ELF-1 (cell line): ENCODE measurements around the gene RPN2.

Experiments used
- DNase-seq: peaks from one replicate; pipeline ENCODE4 v3.0.0-alpha.2; 2016; ENCODE audit warnings: low read depth, low spot score

The RPN2 gene

GRCh38 chr20:37218441-37218840, 39.3 kb downstream of the RPN2 start:
- DNase-seq = no peak

- DNase-seq = no peak
These were observed 39.8 kb downstream of the RPN2 start for GRCh38 chr20:37218976-37219375.

DNA sequence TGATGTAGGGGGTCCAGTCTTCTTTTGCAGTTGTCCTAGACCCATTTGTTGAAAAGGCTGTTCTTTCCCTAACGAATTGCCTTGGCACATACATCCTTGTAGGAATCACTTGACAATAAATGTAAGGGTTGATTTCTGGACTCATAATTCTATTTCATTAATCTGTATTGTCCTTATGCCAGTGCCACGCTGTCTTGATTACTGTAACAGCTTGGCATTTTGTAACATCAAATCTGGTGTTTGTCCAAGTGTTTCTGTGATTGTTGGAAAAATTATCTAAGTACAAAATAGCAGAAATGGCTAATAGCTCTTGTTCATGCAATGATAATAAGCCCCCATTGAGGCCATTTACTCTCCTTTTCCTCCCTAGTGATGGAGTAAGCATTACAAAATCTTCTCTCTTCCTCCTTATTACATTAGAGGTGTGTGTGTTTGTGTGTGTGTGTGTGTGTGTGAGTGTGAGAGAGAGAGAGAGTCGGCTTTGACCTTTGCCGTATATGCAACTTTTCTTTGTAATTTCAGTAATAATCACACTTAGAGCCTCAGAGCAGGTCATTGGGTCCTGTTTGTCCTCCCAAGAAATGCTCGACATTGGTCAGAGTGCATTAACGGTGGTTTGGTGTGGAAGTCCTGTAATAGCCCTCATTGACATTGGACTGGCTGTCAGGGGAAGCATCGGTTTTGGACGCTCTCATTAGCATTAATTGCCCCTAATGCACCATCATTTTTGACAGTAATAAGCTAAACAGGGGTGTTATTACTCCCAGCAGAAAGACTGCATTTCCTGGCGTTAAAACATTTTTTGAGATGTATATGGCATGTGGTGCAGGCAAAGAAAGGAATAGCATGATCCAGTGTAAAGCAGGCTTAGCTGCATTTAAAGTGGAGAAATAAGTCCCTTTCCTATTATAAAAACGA, 40.9 kb downstream of the RPN2 start:
- no peak for DNase-seq

- DNase-seq = no peak
These were observed 41.6 kb downstream of the RPN2 start for GRCh38 chr20:37220731-37221130.

- DNase-seq = no peak
These were observed 43.0 kb downstream of the RPN2 start for GRCh38 chr20:37222086-37222485.

DNA sequence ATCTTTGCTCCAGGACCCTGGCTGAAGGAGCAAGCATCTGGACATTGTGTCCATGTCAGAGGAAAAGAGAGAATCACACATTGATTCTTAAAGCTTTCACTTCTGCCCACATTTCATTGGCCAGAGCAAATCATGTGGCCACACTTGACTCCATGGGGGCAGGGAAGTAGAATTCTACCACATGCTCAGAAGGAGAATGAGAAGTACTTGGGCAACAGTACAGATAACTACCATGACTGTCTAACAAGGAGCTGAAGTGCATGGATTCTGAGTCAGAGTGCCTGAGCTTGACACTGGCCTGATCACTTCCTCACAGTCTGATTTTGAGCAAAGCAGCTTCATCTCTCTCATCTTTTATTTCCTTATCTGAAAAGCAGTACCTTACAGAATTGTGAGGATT, 43.9 kb downstream of the RPN2 start:
- no peak for DNase-seq

DNA sequence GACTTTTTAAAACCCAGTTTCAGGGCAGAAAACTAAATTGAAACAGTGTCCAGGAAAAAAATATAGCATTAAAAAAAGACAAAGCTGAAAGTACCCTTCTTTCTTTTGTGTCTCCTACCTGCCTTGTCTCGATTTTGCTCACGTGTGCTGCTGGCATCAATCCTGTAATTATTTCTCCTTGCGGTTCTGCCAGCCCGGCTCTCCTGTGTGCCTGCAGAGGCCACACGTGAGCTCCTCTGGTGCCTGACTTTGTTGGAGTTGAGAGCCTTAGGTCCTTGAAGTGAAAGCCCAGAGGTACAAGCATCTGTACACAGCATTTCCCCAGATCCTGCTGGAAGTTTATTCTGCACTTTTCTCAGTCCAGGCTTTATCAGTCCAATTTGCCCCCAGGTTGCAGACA, 46.0 kb downstream of the RPN2 start:
- DNase-seq = no peak

GRCh38 chr20:37226889-37227288, 47.8 kb downstream of the RPN2 start:
- DNase-seq = no peak

GRCh38 chr20:37228082-37228481, 49.0 kb downstream of the RPN2 start:
- DNase-seq = no peak

DNA sequence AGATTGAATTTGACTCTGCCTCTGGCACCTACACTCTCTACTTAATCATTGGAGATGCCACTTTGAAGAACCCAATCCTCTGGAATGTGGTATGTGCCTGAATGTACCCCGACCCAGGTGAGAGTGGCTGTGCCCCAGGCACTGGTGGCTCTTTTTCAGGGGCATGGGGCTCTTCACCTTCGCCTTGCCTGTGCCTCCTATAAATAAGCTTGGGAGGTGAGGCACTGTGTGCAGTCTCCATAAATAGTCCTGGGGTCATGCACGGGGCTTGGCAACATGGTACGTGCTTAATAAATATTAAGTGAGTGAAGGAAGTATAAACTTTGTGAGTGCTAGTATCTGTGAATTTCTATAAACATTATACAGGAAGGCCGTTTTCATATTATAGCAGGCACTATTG, 49.5 kb downstream of the RPN2 start:
- DNase-seq = no peak

DNA sequence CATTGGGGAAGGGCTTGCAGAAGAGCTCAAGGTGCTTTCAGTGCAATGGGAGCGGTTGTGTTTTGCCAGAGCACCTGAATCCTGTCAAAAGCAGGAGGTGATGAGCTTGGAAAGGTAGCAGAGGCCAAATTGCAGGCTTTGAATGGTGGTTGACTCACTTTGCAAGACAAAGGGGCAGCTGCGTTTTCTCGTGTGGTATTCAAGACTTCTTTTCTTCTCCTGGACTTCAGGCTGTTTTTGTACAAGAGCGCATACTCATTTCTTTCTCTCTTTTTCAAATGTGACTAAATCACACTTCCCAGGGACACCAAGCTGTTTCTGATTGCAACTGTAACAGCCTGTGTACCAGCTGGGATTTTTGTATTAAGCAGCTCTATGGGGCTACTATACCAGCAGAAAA, 50.2 kb downstream of the RPN2 start:
- DNase-seq = peak; percentile 85

- no peak for DNase-seq
These were observed 51.1 kb downstream of the RPN2 start for GRCh38 chr20:37230200-37230599.

GRCh38 chr20:37231947-37232630, 53.0 kb downstream of the RPN2 start:
- DNase-seq = no peak

DNA sequence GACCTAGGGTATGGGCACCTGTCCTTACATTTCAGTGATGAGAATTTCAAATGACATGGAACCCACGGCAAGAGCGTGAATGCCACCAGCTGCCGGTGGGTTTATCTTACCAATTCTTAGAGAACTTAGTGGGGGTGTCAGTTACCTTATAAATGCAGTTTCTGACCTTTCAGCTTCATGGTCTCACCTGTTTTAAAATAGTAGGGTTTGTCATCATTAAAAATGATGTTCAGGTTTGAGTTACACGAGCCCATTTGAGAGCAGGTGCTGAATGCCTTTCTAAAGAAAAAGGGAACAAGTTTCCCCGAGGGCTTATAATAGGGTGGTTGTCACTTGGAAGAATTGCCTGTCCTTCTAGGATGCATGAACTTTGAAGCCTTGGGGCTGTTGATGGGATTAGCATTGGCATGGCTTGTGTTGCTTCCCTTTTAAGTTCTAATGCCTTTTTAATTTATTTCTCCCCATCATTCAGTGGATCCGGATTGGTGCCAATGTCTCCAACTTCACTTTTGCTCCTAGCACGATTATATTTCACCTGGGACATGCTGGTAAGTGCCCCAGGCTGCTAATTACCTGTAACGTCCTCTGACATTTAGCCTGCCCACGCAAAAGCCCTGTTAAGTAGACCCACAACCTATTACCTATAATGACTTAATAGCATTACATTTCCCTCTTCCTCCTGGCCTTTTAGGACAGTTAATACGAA, 54.6 kb downstream of the RPN2 start:
- DNase-seq = no peak

GRCh38 chr20:37234254-37234581, 55.1 kb downstream of the RPN2 start:
- no peak for DNase-seq

DNA sequence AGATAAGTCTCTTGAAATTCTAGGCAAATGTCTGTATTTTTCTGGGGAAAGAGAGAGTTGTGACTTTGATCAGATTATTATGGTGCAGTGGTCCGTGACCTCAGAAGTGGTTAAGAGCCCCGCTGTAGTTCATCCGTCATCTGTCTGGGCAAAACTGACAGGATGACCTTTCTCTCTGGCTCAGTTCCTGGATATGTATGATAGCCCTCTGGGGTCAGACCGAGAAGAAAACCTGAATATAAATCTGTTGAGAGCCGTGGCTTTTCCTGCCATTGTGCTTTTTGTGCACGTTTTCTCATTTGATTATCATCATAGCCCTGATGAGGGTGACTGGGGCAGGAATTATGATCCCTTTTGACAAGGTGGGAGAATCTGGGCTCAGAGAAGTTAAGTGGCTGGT, 55.9 kb downstream of the RPN2 start:
- no peak for DNase-seq

- DNase-seq = no peak
These were observed 57.3 kb downstream of the RPN2 start for GRCh38 chr20:37236462-37236861.

- no peak for DNase-seq
These were observed 58.5 kb downstream of the RPN2 start for GRCh38 chr20:37237656-37238055.

DNA sequence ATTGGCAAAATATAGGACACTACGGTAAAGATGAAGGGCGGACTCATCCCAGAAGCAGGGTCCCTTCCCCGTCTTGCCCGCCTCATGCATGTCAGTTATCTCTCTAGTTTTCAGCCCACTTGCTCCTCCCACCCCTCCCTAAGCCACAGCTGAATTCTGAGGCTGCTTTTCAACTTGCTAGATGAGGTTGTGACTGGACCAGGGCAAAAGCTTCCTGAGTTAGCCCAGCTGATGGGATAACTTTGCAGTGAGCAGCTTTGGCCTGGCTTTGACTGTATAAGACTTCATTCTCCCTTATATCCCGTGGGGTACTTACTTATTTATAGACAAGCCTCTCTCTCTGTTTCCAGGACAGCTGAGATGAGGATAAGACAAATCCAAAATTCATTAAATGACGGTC, 59.3 kb downstream of the RPN2 start:
- no peak for DNase-seq

DNA sequence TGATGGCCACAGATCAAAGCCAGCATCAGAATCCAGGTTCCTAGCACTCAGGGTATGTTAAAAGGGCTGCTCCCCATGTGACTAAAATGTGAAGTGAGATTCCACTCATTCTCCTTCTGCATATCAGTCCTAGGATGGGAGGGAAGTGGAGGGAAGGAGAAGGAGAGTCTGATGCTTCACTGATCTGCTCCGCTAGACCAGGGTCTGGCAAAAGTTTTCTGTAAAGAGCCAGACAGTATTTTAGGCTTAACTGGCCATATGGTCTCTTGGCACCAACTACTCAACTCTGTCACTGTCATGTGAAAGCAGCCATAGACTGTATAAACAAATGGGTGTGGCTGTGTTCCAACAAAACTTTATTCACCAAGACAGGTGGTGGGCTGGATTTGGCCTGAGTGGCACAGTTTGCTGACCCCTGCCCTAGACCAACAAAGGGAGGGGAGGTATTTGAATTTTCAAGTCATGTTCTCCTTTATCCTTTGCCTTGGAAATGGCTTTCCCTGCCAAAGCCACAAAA, 59.9 kb downstream of the RPN2 start:
- no peak for DNase-seq

DNA sequence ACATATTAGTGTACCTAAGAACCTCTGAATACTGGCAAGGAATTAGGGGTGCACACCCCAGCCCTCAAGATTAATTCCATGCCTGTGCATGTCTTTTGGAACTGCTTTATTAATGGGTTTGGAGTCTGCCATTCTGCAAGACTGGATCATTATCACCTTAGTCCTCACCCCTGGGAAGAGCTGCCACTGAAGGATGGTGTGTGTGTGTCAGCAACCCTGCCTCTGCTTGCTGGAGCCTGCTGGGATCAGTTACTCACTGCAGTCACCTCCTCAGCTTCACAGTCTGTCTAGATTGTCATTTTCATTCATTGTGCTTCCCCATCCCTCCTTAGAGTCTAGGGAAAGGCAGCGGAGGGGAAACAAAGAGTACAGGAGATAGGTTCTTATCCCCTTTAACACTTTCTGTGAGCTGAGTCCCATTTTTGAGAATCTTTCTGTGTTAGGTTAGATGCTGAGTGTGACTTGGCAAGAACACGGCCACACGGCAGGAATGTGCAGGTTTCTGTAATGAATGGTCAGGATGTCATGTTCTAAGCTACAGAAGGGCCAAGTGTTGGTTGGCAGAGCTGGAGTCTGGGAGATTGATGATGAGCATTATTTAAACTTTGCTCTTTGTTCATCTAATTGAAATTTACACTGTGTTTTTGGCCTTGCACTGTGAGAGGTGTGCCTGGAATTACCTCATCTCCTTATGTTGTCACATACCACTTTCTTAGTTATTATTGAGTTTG, 61.4 kb downstream of the RPN2 start:
- DNase-seq = no peak

- no peak for DNase-seq
These were observed 63.4 kb downstream of the RPN2 start for GRCh38 chr20:37242503-37242902.
